NCI-H82 treated with DMSO at 0.1 percent for 48 hours (cell line): ENCODE results near the gene RNF8.
"Not testable (repeated sequence)": the region's sequence is repeated elsewhere in the genome, so short reads cannot be mapped to it uniquely, and the experiment has no call there.

Source experiments
- DNase-seq: peaks from one replicate; lab custom pipeline; 2025; ENCODE audit not compliant: unreplicated experiment; lab: John Stamatoyannopoulos, UW

RNF8 gene, protein sequence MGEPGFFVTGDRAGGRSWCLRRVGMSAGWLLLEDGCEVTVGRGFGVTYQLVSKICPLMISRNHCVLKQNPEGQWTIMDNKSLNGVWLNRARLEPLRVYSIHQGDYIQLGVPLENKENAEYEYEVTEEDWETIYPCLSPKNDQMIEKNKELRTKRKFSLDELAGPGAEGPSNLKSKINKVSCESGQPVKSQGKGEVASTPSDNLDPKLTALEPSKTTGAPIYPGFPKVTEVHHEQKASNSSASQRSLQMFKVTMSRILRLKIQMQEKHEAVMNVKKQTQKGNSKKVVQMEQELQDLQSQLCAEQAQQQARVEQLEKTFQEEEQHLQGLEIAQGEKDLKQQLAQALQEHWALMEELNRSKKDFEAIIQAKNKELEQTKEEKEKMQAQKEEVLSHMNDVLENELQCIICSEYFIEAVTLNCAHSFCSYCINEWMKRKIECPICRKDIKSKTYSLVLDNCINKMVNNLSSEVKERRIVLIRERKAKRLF

GRCh38 chr6:37353761-37354525 is at the start of gene RNF8:
TSS of gene RNF8 (plus strand) at chr6:37353983. CDS start at chr6:37354165, 182 bp downstream.
- peak; percentile 68 for DNase-seq

DNA sequence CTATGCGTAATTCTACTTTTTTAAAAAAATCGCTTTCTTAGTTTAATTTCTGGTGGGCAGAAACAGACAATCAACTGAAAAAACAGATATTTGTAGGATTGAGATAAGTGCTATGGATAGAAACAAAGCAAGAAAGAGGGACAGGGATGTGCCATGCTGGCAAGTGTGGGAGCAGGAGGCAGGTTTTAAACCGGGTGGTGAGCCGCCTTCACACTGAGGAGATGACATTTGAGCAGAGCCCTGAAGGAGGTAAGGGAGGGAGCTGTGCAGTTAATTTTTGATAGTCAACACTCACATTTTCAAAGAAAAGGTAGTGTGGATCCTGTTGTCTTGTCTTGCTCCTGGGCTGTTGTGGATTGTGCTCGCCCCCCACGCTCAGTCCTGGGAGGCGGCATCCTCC is 49.0 kb upstream of the RNF8 start:
- DNase-seq: no peak

DNA sequence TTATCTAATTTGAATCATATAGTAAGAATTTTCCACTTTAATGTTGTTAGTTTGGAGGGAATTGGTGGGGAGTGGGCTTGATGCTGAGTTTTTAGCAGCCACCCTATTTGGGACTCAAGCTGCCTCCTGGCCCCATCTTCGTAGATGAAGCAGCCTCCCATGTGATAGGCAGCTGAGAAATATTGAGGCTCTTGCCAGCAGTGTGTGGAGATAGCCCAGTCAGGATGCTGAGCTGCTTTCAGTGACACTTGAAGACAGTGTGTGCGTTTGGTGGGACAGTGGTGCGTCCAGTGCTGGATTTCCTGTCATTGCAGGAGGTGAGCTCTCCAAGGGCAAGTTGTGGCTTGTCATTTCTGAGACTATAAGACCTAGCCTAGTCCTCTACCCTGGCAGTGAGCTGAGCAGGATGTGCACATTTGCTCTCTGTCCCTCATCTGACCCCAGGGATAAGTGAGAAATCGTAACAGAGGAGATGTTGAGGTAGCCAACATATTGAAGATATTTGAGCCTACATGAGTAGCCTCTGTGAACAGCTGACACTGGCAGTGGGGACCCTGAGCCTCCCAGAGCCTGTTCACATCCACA is 47.9 kb upstream of the RNF8 start:
- no peak for DNase-seq

DNA sequence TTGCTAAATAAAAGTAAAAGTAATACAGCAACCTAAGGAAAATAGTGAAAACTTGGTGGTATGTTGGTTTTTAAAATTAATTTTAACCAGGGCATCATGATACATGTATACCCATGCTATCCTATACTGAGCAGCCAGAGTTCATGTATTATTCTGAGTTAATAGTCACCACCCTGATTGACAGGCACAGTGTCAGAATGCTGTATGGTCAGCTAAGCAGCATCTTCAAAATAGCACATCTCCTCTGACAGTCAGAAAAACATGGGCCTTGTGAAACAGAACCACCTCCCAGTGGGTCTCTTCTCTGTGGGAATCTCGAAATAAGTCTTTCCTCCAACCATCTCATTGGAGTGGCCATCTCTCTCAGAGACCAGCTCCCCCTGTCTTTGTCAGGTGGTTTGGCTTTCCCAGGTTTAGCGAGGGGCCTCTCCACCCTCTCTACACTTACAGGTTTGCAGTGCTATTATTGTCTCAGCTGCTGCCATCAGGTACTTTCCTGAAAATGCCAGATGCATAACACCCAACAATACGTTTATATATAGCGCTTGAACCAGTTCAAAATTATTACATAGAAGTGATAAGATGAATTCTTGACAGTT is 47.1 kb upstream of the RNF8 start:
- DNase-seq: no peak

- not testable (repeated sequence) for DNase-seq
Measured at GRCh38 chr6:37307484-37307883, 46.3 kb upstream of the RNF8 start.

- DNase-seq: no peak
Measured at GRCh38 chr6:37308069-37308815, 45.5 kb upstream of the RNF8 start.

DNA sequence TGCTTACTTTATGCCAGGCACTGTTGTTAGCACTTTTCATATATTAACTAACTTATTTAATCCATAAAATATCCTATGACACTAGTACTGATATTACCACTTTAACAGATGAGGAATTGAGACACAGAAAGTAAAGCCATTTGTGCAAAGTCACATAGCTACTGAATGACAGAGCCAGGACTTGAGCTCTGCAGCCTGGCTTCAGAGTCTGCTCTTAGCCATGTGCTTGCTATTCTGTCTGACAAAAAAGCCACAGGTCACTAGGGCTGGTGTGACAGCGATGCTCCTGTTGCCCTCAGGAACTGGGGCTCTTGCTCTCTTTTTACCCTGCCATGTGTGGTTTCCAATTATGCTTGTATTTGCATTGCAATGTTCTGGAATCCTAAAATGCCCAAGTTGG is 44.7 kb upstream of the RNF8 start:
- DNase-seq: no peak

DNA sequence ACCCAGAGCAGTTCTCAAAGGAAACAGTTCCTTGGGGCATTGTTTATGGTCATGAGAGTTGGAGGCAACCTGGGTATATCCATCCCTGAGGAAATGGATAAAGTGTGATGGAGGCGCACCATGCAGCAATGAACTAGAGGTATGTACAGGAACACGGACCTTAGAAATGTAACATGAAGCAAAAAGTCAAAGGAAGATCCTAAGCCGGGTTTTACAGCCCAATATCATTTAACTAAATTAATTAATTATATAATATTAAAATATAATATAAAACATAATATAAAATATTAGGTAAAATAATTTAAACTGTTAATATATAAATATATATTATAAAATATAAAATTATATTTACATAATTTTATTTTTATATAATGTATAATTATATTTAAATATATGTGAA is 44.1 kb upstream of the RNF8 start:
- no peak for DNase-seq

DNA sequence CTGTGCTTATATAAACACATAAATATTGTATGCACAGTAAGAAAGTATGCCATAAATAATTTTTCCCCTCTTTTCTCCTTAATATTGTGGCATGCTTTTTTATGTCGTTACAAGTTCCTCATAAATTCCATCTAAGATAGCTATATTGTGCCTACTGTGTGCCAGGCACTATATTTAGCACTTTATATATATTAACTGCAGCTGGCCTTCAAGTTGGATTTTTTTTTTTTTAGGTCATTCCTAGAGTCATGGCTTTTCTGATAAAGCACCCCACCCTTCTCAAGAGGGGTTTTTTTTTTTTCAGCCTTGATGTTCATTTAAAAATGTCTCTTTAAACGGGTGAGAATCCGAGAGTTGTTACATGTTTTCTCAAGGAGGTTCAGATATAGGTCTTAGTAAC is 42.8 kb upstream of the RNF8 start:
- DNase-seq: no peak

- DNase-seq: no peak
Measured at GRCh38 chr6:37311741-37312473, 41.9 kb upstream of the RNF8 start.

DNA sequence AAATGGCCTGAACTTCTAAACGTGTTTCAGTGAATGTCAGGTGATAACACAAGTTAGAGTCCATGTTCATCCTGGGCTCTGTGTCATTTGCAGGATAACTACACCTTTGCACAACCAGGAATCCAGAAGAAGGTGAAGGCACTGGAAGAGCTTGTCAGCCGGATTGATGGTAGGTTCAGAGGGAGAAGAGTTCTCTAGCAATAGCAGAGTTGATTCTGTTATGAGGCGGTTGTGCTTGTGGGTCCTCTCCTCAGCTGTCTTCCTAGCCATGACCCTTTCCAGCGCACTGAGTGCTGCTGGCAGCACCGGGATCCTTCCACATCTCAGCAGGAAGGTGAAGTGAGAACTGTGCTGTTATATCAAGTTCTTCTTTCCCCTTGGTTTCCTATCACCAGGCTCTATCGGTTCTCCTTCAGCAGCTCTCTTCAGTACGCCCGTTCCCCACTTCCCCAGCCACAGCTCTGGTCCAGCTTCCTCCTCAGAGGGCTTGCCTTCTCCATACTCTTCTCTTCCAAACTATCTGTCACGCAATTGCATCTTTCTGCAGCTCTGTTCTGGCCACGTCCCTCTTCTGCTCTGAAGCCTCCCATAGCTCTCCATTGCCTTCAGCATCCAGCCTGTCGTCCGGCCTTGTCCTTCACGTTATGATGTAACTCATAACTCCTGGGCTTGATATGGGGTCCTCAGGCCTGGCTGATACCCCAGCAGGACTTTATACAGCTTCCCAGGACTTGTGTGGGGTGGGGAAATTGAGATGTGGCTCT is 39.9 kb upstream of the RNF8 start:
- no peak for DNase-seq

DNA sequence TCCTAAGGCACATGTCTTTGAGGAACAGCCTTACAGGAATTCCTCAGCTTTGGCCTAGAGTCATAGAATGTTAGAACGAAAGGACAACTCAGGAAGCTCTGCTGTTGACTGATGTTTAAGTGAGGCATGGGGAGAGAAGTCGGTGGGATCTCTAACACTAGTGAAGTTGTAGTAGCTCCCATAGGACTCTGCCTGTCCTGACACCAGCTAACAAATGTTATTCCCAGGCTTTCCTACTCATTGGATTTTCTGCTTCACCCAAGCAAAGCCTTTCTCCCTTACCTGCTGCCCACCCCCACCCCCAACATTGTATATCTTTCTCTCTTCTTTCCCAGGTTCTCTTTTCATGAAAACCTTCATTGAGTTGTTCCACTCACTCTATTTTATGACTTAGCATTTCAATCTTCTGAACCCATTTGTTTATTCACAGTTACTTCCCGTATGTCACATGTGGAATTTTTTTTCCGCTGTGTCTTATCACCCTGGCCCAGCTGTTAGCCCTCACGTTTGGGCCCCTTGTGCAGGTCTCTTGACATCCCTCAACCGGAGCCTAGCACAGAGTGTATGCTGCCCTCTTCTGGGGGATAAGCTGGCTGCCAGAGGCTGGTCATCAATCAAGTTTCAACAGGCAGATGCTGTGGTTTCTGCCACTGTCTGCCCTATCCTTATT is 39.2 kb upstream of the RNF8 start:
- peak; percentile 43 for DNase-seq

DNA sequence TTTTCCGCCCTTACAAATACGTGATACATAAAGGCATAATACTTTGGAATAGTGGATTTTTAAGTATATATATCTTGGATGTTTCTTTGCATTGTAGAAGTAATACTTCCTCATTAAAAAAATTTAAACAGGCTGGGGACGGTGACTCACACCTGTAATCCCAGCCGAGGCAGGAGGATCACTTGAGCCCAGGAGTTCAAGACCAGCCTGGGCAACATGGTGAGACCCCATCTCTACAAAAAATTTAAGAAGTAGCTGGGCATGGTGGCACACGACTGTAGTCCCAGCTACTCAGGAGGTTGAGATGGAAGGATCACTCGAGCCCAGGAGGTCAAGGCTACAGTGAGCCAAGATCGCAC is 38.6 kb upstream of the RNF8 start:
- DNase-seq: no peak

DNA sequence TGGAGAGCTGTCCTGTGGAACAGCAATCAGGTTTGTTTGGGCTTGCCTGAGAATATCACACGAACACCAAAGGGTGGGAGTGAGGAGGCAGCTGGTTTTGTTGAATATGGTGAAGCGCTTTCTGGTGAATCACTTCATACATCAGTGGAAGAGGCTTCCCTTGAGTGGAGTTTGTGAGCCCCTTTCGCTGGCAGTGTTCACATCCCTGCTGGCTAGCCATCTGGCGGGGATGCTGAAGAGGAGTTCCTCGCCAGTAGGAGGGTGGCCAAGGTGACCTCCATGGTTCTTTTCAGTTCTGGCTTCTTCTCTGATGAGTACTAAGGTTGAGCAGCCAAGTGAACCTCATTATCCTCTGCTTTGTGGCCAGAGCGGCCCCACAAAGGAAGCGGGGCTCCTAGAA is 37.7 kb upstream of the RNF8 start:
- DNase-seq: no peak

DNA sequence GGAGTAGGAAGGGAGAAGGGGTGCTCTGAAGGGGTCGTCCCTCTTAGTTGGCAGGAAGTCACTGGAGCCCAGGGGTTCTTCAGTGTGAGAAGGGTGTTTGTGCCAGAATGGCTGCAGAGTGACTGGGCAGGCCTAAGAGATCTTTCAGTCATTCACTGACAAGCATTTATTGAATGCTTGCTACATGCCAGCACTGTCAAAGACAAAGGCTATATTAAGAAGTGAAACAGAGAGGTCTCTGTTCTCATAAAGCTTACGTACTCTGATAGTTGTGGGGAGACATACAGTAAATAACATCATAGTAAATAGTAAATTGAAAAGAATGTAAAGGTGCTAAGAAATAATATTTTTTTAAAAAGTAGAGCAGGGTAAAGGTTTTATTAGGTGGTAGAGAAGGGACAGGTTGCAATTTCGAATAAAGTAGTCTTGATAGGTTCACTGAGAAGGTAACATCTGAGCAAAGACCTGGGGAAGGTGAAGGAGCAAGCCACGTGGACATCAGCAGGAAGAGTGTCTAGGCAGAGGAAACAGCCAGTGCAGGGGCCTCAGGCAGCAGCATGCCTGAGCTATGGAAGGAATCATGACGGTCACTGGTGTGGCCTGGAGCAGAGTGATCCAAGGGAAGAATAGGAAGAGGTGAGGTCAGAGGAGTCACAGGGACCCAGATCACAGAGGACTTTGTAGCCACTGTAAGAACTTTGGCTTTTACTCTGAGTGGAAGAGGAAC is 36.3 kb upstream of the RNF8 start:
- no peak for DNase-seq

GRCh38 chr6:37319156-37319555 is 34.6 kb upstream of the RNF8 start:
- DNase-seq: peak; percentile 16

- DNase-seq: no peak
Measured at GRCh38 chr6:37319856-37320480, 33.8 kb upstream of the RNF8 start.

GRCh38 chr6:37320646-37321045 is 33.1 kb upstream of the RNF8 start:
- DNase-seq: no peak
